ENCODE results near the gene HNF4A.

DNA sequence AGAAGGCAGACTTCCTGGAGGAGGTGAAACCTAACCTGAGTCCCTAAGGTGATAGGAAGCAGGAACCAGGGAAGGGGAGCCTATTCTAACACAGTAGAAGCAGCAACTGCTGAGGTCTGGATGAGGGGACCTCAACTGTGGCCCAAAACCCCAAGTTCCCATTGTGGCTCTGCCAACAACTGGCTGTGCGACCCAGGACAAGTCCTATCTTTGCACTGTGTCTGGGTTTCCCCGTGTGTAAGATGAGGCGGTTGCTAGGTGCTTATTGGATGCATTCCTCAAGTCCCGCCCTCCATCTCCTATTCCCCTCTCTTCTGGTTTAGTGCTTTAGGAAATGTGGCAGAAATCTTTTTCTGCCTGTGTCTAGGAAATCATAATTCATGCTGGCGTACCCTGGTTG lies 68.0 kb downstream of the HNF4A start:
- TF ChIP-seq YY1 (IDR thresholded peaks at IDR 0.05; ENCODE audit: insufficient read depth, insufficient read length) (no peak), SUZ12 (IDR thresholded peaks at IDR 0.05; ENCODE audit: extremely low read depth, insufficient read depth, insufficient read length) (no peak), ZNF274 (IDR thresholded peaks at IDR 0.05; ENCODE audit: low read depth, low read length) (no peak)

Data from NT2/D1 (cell line).